A549 (cell line): ENCODE data around the gene IFNL2. TPM values are rescaled to one million over a fixed set of nuclear protein-coding genes. Genes with fewer than 3 reads are reported as not detected.

Experiments
- ATAC-seq, 2 experiments: fragments of 200-7000 bp in 1 of 2; fragments of >200 bp in 1 of 2; cut with Nextera tagmentation in 1 of 2; cut with Tn5 transposase in 1 of 2; 3 replicates each; pipeline versions ENCODE4 v1.8.0 to v1.9.1; 2018 to 2020; ENCODE audit warnings: mild to moderate bottlenecking in 1 of 2, moderate library complexity in 1 of 2
- CTCF ChIA-PET: fragments of 300-600 bp; sonication (Branson Sonifier 250); formaldehyde crosslinking; extraction: SDS; loops from one replicate; lab custom pipeline; 2021; ENCODE audit warnings: antibody characterized with exemption, inconsistent platforms; lab: Yijun Ruan, JAX
- POLR2A ChIA-PET: fragments of 350-600 bp; formaldehyde crosslinking; extraction: SDS; loops from one replicate; lab custom pipeline; 2021; ENCODE audit warnings: antibody characterized with exemption, inconsistent platforms; lab: Yijun Ruan, JAX
- DNase-seq, 2 experiments: peaks; one replicate each; pipeline versions ENCODE4 v3.0.0 to v3.0.0-alpha.2; 2011 to 2016; ENCODE audit warnings: low read depth in 1 of 2, low spot score in 1 of 2
- FAIRE-seq: peaks from 2 replicates; lab custom pipeline; 2011; peaks lifted over from hg19 to GRCh38; lab: Jason Lieb, UNC
- H3K27ac ChIP-seq, 2 experiments: fragments of >200 bp; sonication (Bioruptor Twin); formaldehyde crosslinking; 3 replicates each; pipeline ENCODE4 v1.5.1; 2016 to 2017
- H3K4me1 ChIP-seq: fragments of >200 bp; sonication (Bioruptor Twin); formaldehyde crosslinking; 3 replicates; pipeline ENCODE4 v1.6.1; 2016
- H3K4me2 ChIP-seq: fragments of >200 bp; sonication (Bioruptor Twin); formaldehyde crosslinking; 3 replicates; pipeline ENCODE4 v1.6.1; 2016
- H3K4me3 ChIP-seq: fragments of >200 bp; sonication (Bioruptor Twin); formaldehyde crosslinking; 3 replicates; pipeline ENCODE4 v1.5.1; 2016
- H3K9me3 ChIP-seq: fragments of >200 bp; sonication (Bioruptor Twin); formaldehyde crosslinking; 3 replicates; pipeline ENCODE4 v1.6.1; 2016
- CHD2 ChIP-seq: fragments of 150-350 bp; IDR thresholded peaks from 2 replicates; pipeline ENCODE4 v1.6.1; 2014; ENCODE audit warnings: low read length; ENCODE audit not compliant: partially characterized antibody
- ELK1 ChIP-seq: fragments of 150-350 bp; IDR thresholded peaks from 2 replicates; pipeline ENCODE4 v1.6.1; 2014; ENCODE audit warnings: low read depth, mild to moderate bottlenecking, low read length
- EP300 ChIP-seq, 2 experiments: fragments of >200 bp; sonication (Bioruptor Twin); formaldehyde crosslinking; IDR thresholded peaks; 2 replicates in 1 of 2; 3 replicates in 1 of 2; pipeline ENCODE4 v1.6.1; 2016 to 2017
- ESRRA ChIP-seq: fragments of 150-350 bp; IDR thresholded peaks from 2 replicates; pipeline ENCODE4 v1.6.1; 2014; ENCODE audit warnings: mild to moderate bottlenecking, low read length, borderline replicate concordance
- HMGXB4 ChIP-seq: fragments of 250-450 bp; sonication (Bioruptor Pico); IDR thresholded peaks from 2 replicates; pipeline ENCODE4 v1.5.0; 2021; ENCODE audit warnings: mild to moderate bottlenecking, moderate library complexity, borderline replicate concordance
- HOXA7 ChIP-seq: fragments of 250-450 bp; sonication (Bioruptor Pico); IDR thresholded peaks from 2 replicates; pipeline ENCODE4 v1.5.0; 2020; ENCODE audit warnings: mild to moderate bottlenecking, moderate library complexity
- JUN ChIP-seq, 2 experiments: fragments of >200 bp; sonication (Bioruptor Twin); formaldehyde crosslinking; IDR thresholded peaks; 2 replicates in 1 of 2; 3 replicates in 1 of 2; pipeline ENCODE4 v1.6.1; 2016 to 2017
- KDM5A ChIP-seq: fragments of 200-600 bp; sonication (generic); IDR thresholded peaks from 2 replicates; pipeline ENCODE4 v1.6.1; 2016; ENCODE audit warnings: antibody characterized with exemption, mild to moderate bottlenecking
- NFE2L2 ChIP-seq: fragments of 150-350 bp; conservative IDR thresholded peaks from 2 replicates; pipeline ENCODE4 v1.6.1; 2014; ENCODE audit warnings: low read length
- REST ChIP-seq: fragments of 200-600 bp; sonication (generic); IDR thresholded peaks from 2 replicates; pipeline ENCODE4 v1.6.1; 2016; ENCODE audit warnings: antibody characterized with exemption, mild to moderate bottlenecking, moderate library complexity
- SMC3 ChIP-seq: fragments of >200 bp; sonication (Bioruptor Twin); formaldehyde crosslinking; IDR thresholded peaks from 3 replicates; pipeline ENCODE4 v1.6.1; 2018; ENCODE audit warnings: inconsistent platforms
- TFCP2L1 ChIP-seq: fragments of 250-450 bp; sonication (Bioruptor Pico); IDR thresholded peaks from 2 replicates; pipeline ENCODE4 v1.5.0; 2021; ENCODE audit warnings: mild to moderate bottlenecking
- TP53 ChIP-seq: fragments of 250-450 bp; sonication (Bioruptor Pico); IDR thresholded peaks from 2 replicates; pipeline ENCODE4 v1.5.0; 2021; ENCODE audit warnings: mild to moderate bottlenecking, moderate library complexity
- ZC3H11A ChIP-seq: fragments of 450-650 bp; IDR thresholded peaks from 2 replicates; pipeline ENCODE4 v1.6.1; 2014; ENCODE audit warnings: antibody characterized with exemption, mild to moderate bottlenecking
- ZFP36 ChIP-seq: fragments of 450-650 bp; IDR thresholded peaks from 2 replicates; pipeline ENCODE4 v1.6.1; 2014; ENCODE audit warnings: borderline replicate concordance; ENCODE audit not compliant: partially characterized antibody
- WGBS: methylation state at CpG from one replicate; pipeline ENCODE4 v1.1.6; 2017; ENCODE audit errors: missing lambda C conversion rate; 5-methylcytosine and 5-hydroxymethylcytosine counted together
- polyA plus RNA-seq, 4 experiments: library from polyadenylated mRNA; depleted of rRNA in 3 of 4; stranded (reverse); fragments of >200 nt; fragmentation: RNase III in 1 of 4; extraction: RNeasy Plus Mini Kit Qiagen cat#74134 plus additional on column Dnase treatment in 1 of 4; gene quantifications; 2 replicates in 3 of 4; 3 replicates in 1 of 4; pipeline ENCODE4 v1.2.3, GENCODE V29; 2011 to 2017
- TF ChIP-seq, protein P1 (sequence below): fragments of >200 bp; sonication (Bioruptor Twin); formaldehyde crosslinking; IDR thresholded peaks from 2 replicates; pipeline ENCODE4 v1.6.1; 2016
- TF ChIP-seq, protein P2 (sequence below): fragments of 450-650 bp; IDR thresholded peaks from 2 replicates; pipeline ENCODE4 v1.6.1; 2014; ENCODE audit warnings: antibody characterized with exemption
- TF ChIP-seq, protein P3 (sequence below): IDR thresholded peaks from 2 replicates; pipeline ENCODE4 v1.6.1; 2012

Gene IFNL2
- polyA plus RNA-seq, 2 of the 4 experiments (the other 2 are of a cell fraction): not detected

- Histone ChIP-seq H3K27ac (no peak overlapping the region), H3K4me3 (no peak overlapping the region), H3K9me3 (no peaks in the 10 kb centered on the region), H3K4me2 (no peak overlapping the region), H3K4me1 (no peaks in the 10 kb centered on the region)
- ChIA-PET POLR2A (no interaction called here), CTCF (interaction anchor here (0.7 to 1.4 kb wide), 3 partner anchors 13 to 468 kb away, joined by 3 to 6 read pairs (median 3); no protein-coding TSS in a partner anchor)
- WGBS: 59% methylated on average over 12 of the region's 12 CpGs
- no peak for DNase-seq
- no peak for FAIRE-seq
- peak; percentile 35 to 37; a peak in 3 of 6 replicates for ATAC-seq
- TF ChIP-seq HOXA7: no peak
- TF ChIP-seq HMGXB4 (CRISPR knock-in tag): no peak
- TF ChIP-seq, protein P1, sequence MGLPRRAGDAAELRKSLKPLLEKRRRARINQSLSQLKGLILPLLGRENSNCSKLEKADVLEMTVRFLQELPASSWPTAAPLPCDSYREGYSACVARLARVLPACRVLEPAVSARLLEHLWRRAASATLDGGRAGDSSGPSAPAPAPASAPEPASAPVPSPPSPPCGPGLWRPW: no peak
- no peak for TF ChIP-seq TFCP2L1 (CRISPR knock-in tag)
- TF ChIP-seq ZFP36: no peak
- no peak for TF ChIP-seq CHD2
Observed at GRCh38 chr19:39236527-39236926, 31.7 kb upstream of the IFNL2 start.

DNA sequence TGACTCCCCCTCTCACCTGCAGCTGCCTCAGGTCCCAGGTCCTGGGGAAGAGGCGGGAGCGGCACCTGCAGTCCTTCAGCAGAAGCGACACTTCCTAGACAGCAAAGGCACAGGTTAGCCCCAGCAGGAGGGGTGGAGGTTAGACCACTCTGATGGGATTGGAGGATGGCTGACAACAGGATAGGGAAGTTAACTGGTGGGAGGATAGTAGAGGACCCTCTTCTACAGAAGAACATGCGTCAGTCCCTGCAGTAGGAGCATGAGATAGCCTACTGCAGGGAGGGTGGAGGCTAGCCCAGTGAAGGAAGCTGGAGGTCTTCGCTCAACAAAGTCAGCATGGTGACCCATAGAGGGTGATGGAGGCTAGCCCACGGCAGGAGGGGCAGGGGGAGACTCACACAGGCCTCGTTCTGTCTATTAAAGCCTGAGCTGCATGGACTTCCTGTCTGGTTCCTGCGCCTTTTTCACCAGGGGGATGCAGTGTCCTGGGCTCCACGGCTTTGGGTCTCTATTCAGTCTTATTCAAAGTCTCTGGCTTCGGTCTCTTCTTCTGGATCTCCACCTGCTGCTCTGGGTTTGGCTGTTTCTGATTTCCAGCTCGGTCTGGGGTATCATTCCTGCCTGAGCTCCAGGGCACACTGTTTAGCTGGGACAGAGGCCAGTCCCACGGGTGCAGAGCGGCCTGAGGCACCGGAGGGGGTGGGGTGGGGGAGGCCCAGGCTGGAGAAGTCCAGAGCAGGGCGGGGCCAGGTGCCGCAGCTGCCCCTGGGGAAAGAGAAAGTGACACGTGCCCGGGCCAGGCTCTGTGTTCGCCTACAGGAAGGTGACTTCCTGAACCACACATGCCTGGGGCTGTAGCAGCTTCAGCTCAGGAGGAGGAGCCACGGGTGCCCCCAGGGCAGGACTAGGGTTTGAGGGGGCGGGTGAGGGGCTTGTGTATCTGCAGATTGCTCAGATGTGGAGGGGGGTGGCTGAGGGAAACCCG lies 30.7 kb upstream of the IFNL2 start:
- ChIA-PET CTCF (interaction anchor here (0.6 to 1.8 kb wide), 9 partner anchors 8 to 170 kb away, joined by 3 to 6 read pairs (median 3); no protein-coding TSS in a partner anchor), POLR2A (no interaction called here)
- WGBS: 56% methylated on average over 19 of the region's 22 CpGs
- ATAC-seq: peak; percentile 57 to 60
- Histone ChIP-seq H3K9me3 (no peaks in the 10 kb centered on the region), H3K4me3 (no peak overlapping the region), H3K4me1 (no peaks in the 10 kb centered on the region), H3K4me2 (peak overlapping the region; percentile 54), H3K27ac (peak overlapping the region in 1 of 2 experiments; percentile 44; a peak in 3 of 6 replicates)
- DNase-seq: peak in 1 of 2 experiments; percentile 33
- peak; percentile 7 for FAIRE-seq
- TF ChIP-seq, protein P2, sequence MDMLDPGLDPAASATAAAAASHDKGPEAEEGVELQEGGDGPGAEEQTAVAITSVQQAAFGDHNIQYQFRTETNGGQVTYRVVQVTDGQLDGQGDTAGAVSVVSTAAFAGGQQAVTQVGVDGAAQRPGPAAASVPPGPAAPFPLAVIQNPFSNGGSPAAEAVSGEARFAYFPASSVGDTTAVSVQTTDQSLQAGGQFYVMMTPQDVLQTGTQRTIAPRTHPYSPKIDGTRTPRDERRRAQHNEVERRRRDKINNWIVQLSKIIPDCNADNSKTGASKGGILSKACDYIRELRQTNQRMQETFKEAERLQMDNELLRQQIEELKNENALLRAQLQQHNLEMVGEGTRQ: peak; percentile 18; the same call in 1 of the 2 replicates
- no peak for TF ChIP-seq ZC3H11A

DNA sequence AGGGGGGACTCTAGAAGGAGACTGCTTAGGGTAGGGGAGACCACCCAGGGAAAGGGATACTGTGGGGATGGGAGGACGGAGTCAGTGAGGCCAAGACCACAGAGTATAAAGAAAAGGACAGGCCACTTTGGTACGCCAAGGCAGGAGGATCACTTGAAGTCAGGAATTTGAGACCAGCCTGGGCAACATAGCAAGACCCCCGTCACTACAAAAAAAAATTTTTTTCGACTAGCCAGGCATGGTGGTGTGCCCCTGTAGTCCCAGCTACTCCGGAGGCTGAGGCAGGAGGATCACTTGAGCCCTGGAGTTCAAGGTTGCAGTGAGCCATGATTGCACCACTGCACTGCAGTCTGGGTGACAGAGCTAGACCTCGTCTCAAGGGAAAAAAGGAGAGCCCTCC lies 30.0 kb upstream of the IFNL2 start:
- ChIA-PET POLR2A (interaction anchor here (0.6 kb wide), 1 partner anchor 59 kb away, joined by 8 read pairs; no protein-coding TSS in a partner anchor), CTCF (interaction anchor here (0.8 to 1.8 kb wide), 8 partner anchors 9 to 116 kb away, joined by 3 to 6 read pairs (median 3); no protein-coding TSS in a partner anchor)
- H3K4me1 ChIP-seq: no peaks in the 10 kb centered on the region
- ATAC-seq: no peak; a peak in 2 of 6 replicates
- peak overlapping the region in 1 of 2 experiments; percentile 44; a peak in 2 of 6 replicates for H3K27ac ChIP-seq
- no peak for DNase-seq
- FAIRE-seq: no peak
- H3K4me2 ChIP-seq: peak overlapping the region; percentile 54
- 68% methylated on average over 6 of the region's 6 CpGs for WGBS
- H3K4me3 ChIP-seq: no peak overlapping the region
- H3K9me3 ChIP-seq: no peaks in the 10 kb centered on the region
- no peak for TF ChIP-seq SMC3
- no peak for TF ChIP-seq CHD2
- no peak for TF ChIP-seq KDM5A
- TF ChIP-seq, protein P2: no peak
- TF ChIP-seq, protein P3, sequence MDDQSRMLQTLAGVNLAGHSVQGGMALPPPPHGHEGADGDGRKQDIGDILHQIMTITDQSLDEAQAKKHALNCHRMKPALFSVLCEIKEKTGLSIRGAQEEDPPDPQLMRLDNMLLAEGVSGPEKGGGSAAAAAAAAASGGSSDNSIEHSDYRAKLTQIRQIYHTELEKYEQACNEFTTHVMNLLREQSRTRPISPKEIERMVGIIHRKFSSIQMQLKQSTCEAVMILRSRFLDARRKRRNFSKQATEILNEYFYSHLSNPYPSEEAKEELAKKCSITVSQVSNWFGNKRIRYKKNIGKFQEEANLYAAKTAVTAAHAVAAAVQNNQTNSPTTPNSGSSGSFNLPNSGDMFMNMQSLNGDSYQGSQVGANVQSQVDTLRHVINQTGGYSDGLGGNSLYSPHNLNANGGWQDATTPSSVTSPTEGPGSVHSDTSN: no peak
- no peak for TF ChIP-seq ELK1
- no peak for TF ChIP-seq TP53 (CRISPR knock-in tag)
- no peak for TF ChIP-seq EP300 (IDR thresholded peaks at IDR 0.05)
- TF ChIP-seq REST: no peak
- no peak for TF ChIP-seq JUN (IDR thresholded peaks at IDR 0.05)
- TF ChIP-seq NFE2L2: no peak
- no peak for TF ChIP-seq HOXA7
- no peak for TF ChIP-seq ESRRA
- no peak for TF ChIP-seq ZC3H11A
